Loucy (cell line): ENCODE data around the gene STK39.

Experiments used
- CTCF ChIP-seq: fragments of 200-600 bp; sonication (generic); conservative IDR thresholded peaks from 2 replicates; pipeline ENCODE4 v1.5.1; 2014; ENCODE audit warnings: mild to moderate bottlenecking, antibody characterized with exemption, low read length
- EZH2phosphoT487 ChIP-seq: fragments of 200-600 bp; IDR thresholded peaks from 2 replicates; pipeline ENCODE4 v1.6.1; 2018; ENCODE audit warnings: antibody characterized with exemption, mild to moderate bottlenecking, moderate library complexity, borderline replicate concordance

- TF ChIP-seq CTCF: no peak
- TF ChIP-seq EZH2phosphoT487: no peak
Observed at GRCh38 chr2:168256448-168256847, 9.1 kb upstream of the STK39 start.
